ENCODE data around the gene LCE1B. TPM values are rescaled to one million over a fixed set of nuclear protein-coding genes. Genes with fewer than 3 reads are reported as not detected.

The LCE1B gene
- total RNA-seq, 1 experiment from 2014 or later = not detected

- Mint-ChIP-seq H3K36me3 (ENCODE audit: insufficient read depth, unreplicated experiment) (no peaks in the 10 kb centered on the region), H3K27me3 (ENCODE audit: insufficient read depth, unreplicated experiment) (peaks cover 12% of the 10 kb centered on the region), H3K9me3 (ENCODE audit: unreplicated experiment) (no peaks in the 10 kb centered on the region), H3K4me3 (ENCODE audit: unreplicated experiment) (no peak within 1 kb of the TSS), H3K4me1 (ENCODE audit: low read depth, unreplicated experiment) (no peaks in the 10 kb centered on the region), H3K27ac (ENCODE audit: unreplicated experiment) (no peak within 1 kb of the TSS)
- Histone ChIP-seq H3K4me3 (ENCODE audit: low read depth, low read length) (no peak within 1 kb of the TSS), H3K27me3 (replicated peaks; ENCODE audit: control insufficient read depth, insufficient read depth, low read length) (no peaks in the 10 kb centered on the region; the same call in 1 of the 2 replicates), H3K36me3 (ENCODE audit: control insufficient read depth, insufficient read depth, low read length) (no peaks in the 10 kb centered on the region), H3K9me3 (no peaks in the 10 kb centered on the region), H3K4me1 (no peaks in the 10 kb centered on the region)
- ChIA-PET POLR2A (no interaction called here), CTCF (no interaction called here)
- no TSS peak for BruUV-seq (replicated peaks)
- intact Hi-C loops (cut with micrococcal nuclease; ENCODE audit: unreplicated experiment) = no loop called here
- no peak for DNase-seq
- no peak for TF ChIP-seq CTCF (IDR thresholded peaks at IDR 0.05; ENCODE audit: insufficient read depth in 1 of 2, low read depth in 1 of 2, low read length in 1 of 2, severe bottlenecking in 1 of 2, unreplicated experiment in 1 of 2)
Observed at GRCh38 chr1:152842556-152842955, 30.8 kb downstream of the LCE1B start, which contains the start of gene LCE6A. TSS of gene LCE6A (plus strand) at chr1:152842856. CDS start at chr1:152843521, 665 bp downstream.

- no peak for TF ChIP-seq CTCF (IDR thresholded peaks at IDR 0.05; ENCODE audit: insufficient read depth in 1 of 2, low read depth in 1 of 2, low read length in 1 of 2, severe bottlenecking in 1 of 2, unreplicated experiment in 1 of 2)
- Histone ChIP-seq H3K27me3 (replicated peaks; ENCODE audit: control insufficient read depth, insufficient read depth, low read length) (no peaks in the 10 kb centered on the region), H3K4me1 (no peaks in the 10 kb centered on the region), H3K4me3 (ENCODE audit: low read depth, low read length) (no peak overlapping the region), H3K36me3 (ENCODE audit: control insufficient read depth, insufficient read depth, low read length) (no peaks in the 10 kb centered on the region), H3K9me3 (no peaks in the 10 kb centered on the region)
- Mint-ChIP-seq H3K27ac (ENCODE audit: unreplicated experiment) (no peak overlapping the region), H3K4me3 (ENCODE audit: unreplicated experiment) (no peak overlapping the region), H3K9me3 (ENCODE audit: unreplicated experiment) (no peaks in the 10 kb centered on the region), H3K36me3 (ENCODE audit: insufficient read depth, unreplicated experiment) (no peaks in the 10 kb centered on the region), H3K4me1 (ENCODE audit: low read depth, unreplicated experiment) (no peaks in the 10 kb centered on the region), H3K27me3 (ENCODE audit: insufficient read depth, unreplicated experiment) (peaks cover 5% of the 10 kb centered on the region)
- intact Hi-C loops (cut with micrococcal nuclease; ENCODE audit: unreplicated experiment) = no loop called here
- CTCF ChIA-PET = no interaction called here
- BruUV-seq (replicated peaks) = no TSS peak
- no peak for DNase-seq
- POLR2A ChIA-PET = no interaction called here
Observed at GRCh38 chr1:152855661-152856060, 43.9 kb downstream of the LCE1B start.

- Mint-ChIP-seq H3K27ac (ENCODE audit: unreplicated experiment) (no peak overlapping the region), H3K4me1 (ENCODE audit: low read depth, unreplicated experiment) (no peaks in the 10 kb centered on the region), H3K36me3 (ENCODE audit: insufficient read depth, unreplicated experiment) (no peaks in the 10 kb centered on the region), H3K9me3 (ENCODE audit: unreplicated experiment) (no peaks in the 10 kb centered on the region), H3K4me3 (ENCODE audit: unreplicated experiment) (no peak overlapping the region), H3K27me3 (ENCODE audit: insufficient read depth, unreplicated experiment) (peaks cover 10% of the 10 kb centered on the region)
- ChIA-PET CTCF (no interaction called here), POLR2A (no interaction called here)
- DNase-seq = no peak
- Histone ChIP-seq H3K4me1 (no peaks in the 10 kb centered on the region), H3K4me3 (ENCODE audit: low read depth, low read length) (no peak overlapping the region), H3K9me3 (no peaks in the 10 kb centered on the region), H3K36me3 (ENCODE audit: control insufficient read depth, insufficient read depth, low read length) (no peaks in the 10 kb centered on the region), H3K27me3 (replicated peaks; ENCODE audit: control insufficient read depth, insufficient read depth, low read length) (no peaks in the 10 kb centered on the region)
- no TSS peak for BruUV-seq (replicated peaks)
- intact Hi-C loops (cut with micrococcal nuclease; ENCODE audit: unreplicated experiment) = no loop called here
- TF ChIP-seq CTCF (IDR thresholded peaks at IDR 0.05; ENCODE audit: insufficient read depth in 1 of 2, low read depth in 1 of 2, low read length in 1 of 2, severe bottlenecking in 1 of 2, unreplicated experiment in 1 of 2) = no peak
Observed at GRCh38 chr1:152858062-152858461, 46.3 kb downstream of the LCE1B start.
